ENCODE data around the gene FAM89B. TPM values are rescaled to one million over a fixed set of nuclear protein-coding genes. Genes with fewer than 3 reads are reported as not detected.
A peak's percentile ranks its signal among the peaks of the same experiment; 100 is the strongest.
"Not testable (repeated sequence)": the region's sequence is repeated elsewhere in the genome, so short reads cannot be mapped to it uniquely, and the experiment has no call there.

The FAM89B gene
- total and polyA plus RNA-seq, 2 of the 8 experiments (the other 6 are each of a cell fraction or from before 2014, with no cell fraction given), result 15.8 to 32.4 TPM

- 98% methylated on average over 7 of the region's 7 CpGs; no CpG with 5 or more reads in 1 of the 2 experiments for WGBS, 2 experiments (ENCODE audit: extremely low coverage in 1 of 2, insufficient coverage in 1 of 2, insufficient read length in 1 of 2, insufficient replicate concordance in 2 of 2, low coverage in 1 of 2, low lambda C conversion rate in 2 of 2, missing lambda C conversion rate in 1 of 2)
- CTCF ChIA-PET (ENCODE audit: partially characterized antibody), result interaction anchor here (2.4 kb wide), 1 partner anchor 47 kb away, joined by 10 read pairs; the partner anchor contains the start of gene ZNRD2
- H2BK120ac ChIP-seq (replicated peaks; ENCODE audit: low read depth, low read length); H3K79me1 ChIP-seq (ENCODE audit: low read depth, low read length); H2BK5ac ChIP-seq (ENCODE audit: low read depth, low read length); H2BK12ac ChIP-seq (ENCODE audit: low read depth, low read length); H3K9ac ChIP-seq (replicated peaks in 1 of 4; ENCODE audit: extremely low read depth in 1 of 4, low read depth in 3 of 4, low read length in 3 of 4); H2BK15ac ChIP-seq (ENCODE audit: low read length); H2BK20ac ChIP-seq (ENCODE audit: low read length); DNase-seq (ENCODE audit: low read depth in 1 of 2, low spot score in 2 of 2); H3K18ac ChIP-seq (ENCODE audit: extremely low read depth, low read length); H3K9me3 ChIP-seq (ENCODE audit: insufficient read depth in 2 of 2, low read depth in 1 of 2, low read length in 1 of 2); H3K27me3 ChIP-seq (replicated peaks in 1 of 4; ENCODE audit: control insufficient read depth in 3 of 4, extremely low read depth in 1 of 4, insufficient read depth in 3 of 4, low read length in 3 of 4); H3K36me3 ChIP-seq (ENCODE audit: control insufficient read depth in 2 of 4, insufficient read depth in 4 of 4, low read length in 3 of 4); H3K23ac ChIP-seq (ENCODE audit: insufficient read length); H4K5ac ChIP-seq (ENCODE audit: insufficient read length, low read depth, low read length); H4K91ac ChIP-seq (replicated peaks; ENCODE audit: insufficient read length, low read length); H3K4me3 ChIP-seq (ENCODE audit: extremely low read depth in 1 of 4, insufficient read depth in 2 of 4, low read depth in 3 of 4, low read length in 4 of 4); H3K56ac ChIP-seq (replicated peaks; ENCODE audit: insufficient read length, low read depth, low read length); H3K14ac ChIP-seq (ENCODE audit: insufficient read length); FAIRE-seq; H3K79me2 ChIP-seq (ENCODE audit: control insufficient read depth in 1 of 2, insufficient read depth in 2 of 2, low read length in 2 of 2); H2AFZ ChIP-seq (ENCODE audit: low read length); H3K27ac ChIP-seq (ENCODE audit: low read depth, low read length); H4K8ac ChIP-seq (ENCODE audit: extremely low read depth, insufficient read depth, low read length): not testable (repeated sequence)
- Histone ChIP-seq H4K20me1 (replicated peaks in 1 of 2; ENCODE audit: control insufficient read depth in 1 of 2, insufficient read depth in 2 of 2, low read length in 2 of 2) (peaks cover 0 to 12% of the 10 kb centered on the region in 2 experiments), H3K23me2 (ENCODE audit: low read depth, low read length) (peaks cover 13% of the 10 kb centered on the region), H3K4me1 (replicated peaks in 1 of 4; ENCODE audit: control insufficient read depth in 3 of 4, insufficient read depth in 4 of 4, low read length in 3 of 4) (peaks cover 0 to 14% (median 8%) of the 10 kb centered on the region in 4 experiments; a peak in 5 of 7 replicates), H3K4me2 (ENCODE audit: insufficient read depth in 1 of 2, low read depth in 2 of 2, low read length in 2 of 2) (peak overlapping the region in 1 of 2 experiments; percentile 85; a peak in 1 of 4 replicates), H2AK5ac (ENCODE audit: low read depth, low read length) (0 out of 2 replicates have a peak overlapping the region, but pooled peaks have one; percentile 24), H3K4ac (replicated peaks; ENCODE audit: insufficient read length, low read depth, low read length) (peak overlapping the region; percentile 78)
- POLR2A ChIA-PET (ENCODE audit: partially characterized antibody), result interaction anchor here (1.6 to 7.7 kb wide), 4 partner anchors 16 to 100 kb away, joined by 3 to 87 read pairs (median 34); partner anchors contain the start of genes MALAT1 and NEAT1
These were observed 48.7 kb upstream of the FAM89B start for GRCh38 chr11:65523631-65523968.

Data from H1 (cell line).